GM18868 (cell line): ENCODE data around the gene COL4A1.

ENCODE experiments used
- ATAC-seq: cut with Tn5 transposase; IDR thresholded peaks from one replicate; pipeline ENCODE4 v1.9.1; 2021; ENCODE audit warnings: mild to moderate bottlenecking, moderate library complexity; ENCODE audit not compliant: unreplicated experiment

The COL4A1 gene

DNA sequence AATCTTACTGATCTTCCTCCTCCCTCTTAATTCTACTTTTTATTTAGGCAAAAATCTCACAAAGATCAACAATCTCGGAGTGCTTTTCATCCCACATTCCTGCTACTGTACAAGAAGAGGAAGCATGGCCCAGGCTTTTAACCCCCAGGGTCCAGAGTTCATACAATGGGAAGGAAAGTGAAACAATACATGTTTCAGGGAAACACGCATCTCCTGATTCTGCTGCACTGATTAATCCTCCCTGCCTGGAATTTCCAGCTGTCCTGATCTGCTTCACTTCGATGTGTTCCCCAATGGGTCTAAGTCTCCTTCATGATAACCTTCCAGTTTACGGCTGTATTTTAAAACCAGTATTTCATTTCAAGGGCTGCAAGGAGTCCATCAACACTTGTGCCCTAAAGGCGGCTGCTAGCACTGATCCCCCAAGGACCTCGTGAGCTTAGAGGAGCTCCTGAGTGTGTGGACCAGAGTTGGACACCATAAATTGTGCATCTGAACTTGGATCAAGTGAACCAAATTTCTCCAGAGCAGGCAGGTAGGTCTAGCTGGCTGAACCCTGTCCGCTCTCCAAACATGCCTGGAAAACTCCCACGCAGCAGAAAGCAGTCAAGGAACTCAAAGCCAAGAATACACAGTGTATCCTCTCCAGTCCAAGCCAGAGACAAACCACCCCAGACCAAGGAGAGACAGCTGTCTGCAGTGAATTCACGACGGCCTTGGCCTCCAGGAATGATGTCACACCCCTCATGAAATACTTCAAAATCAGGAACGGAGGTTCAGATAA, 44.3 kb downstream of the COL4A1 start:
- ATAC-seq = no peak

DNA sequence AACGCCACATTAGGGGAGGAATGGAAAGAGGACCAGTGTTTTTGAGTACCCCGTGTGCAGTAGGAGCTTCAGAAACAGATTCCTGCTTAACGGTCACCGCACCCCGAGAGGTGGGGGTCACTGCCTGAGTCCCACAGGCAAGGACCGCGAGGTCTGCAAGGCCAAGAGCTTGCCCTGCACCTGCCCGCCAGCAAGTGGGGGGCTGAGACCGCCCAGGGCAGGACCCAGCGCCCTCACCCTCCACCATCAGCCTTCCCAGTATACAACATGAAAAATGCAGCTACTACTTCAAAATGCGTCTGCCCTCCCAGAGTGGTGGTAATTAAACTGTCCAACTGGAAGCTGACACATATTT, 44.9 kb downstream of the COL4A1 start:
- ATAC-seq = no peak

GRCh38 chr13:110261166-110262081, 45.5 kb downstream of the COL4A1 start:
- ATAC-seq = no peak

DNA sequence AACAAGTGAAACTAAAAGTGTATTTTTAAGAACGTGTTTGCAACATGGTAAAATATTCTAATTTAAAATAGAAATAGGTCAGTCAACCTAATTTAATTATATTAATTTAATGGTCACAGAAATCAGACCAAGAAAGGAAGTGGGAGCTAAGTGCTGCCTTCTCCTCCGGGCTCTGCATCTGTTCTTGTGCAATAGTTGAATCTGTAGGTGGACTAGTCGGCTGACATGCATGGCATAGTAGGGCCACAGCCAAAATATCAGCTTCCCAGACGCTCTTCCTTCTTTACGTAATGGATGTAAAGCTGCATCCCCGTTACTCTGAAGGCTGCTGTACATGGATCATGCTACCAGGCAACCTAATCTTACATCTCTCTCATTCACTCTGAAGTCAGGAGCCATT, 47.3 kb downstream of the COL4A1 start:
- ATAC-seq = no peak

DNA sequence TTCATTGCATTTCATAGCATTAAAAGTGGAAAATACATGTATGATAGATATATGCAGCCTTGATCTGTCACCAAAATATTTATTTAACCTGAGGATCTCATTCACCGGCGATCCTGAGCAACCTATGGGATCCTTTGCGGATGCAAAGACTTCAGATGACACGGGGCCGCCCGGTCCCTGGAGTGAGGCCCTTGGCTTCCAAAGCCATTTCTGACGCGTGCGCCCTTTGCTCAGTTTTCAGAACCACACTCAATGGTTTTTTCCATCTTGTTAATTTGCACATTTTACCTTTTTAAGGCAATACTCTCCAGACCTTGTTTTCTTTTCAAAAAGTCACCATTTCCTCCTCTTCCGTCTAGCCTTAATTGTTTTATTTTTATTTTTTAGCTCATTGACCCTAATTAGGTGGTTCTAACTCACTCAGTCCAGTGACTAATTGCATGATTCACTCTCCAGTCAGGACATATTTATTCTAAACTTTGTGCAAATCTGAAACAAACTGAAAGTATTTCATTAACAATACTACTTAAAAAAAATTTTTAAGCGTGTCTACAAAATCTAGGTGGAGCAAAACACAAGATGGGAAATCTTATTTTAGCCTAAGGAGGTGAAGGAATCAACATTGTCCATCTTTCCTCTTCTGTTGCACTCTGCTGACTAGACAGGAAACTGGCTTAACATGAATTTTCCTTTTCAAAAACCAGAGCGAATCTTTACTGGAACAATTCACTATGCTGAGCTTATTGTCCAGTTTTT, 47.9 kb downstream of the COL4A1 start:
- ATAC-seq = no peak

DNA sequence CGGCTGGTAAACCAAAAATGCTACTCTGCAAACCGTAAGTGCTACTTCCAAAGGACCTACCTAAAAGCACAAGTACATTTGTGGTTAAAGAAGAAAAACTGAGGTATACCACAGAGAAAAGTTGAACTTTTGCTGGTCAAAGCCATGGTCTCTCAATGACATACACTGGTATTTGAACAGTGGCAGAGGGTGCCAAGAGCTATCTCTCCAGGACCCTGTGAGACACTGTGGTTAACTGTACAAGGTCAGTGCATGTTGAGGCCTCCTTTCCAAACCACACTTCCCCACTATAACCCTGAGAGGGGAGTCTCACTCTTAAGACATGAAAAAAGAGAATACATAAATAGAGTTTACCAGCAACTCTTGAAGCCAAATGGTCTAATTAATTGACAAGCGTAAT, 49.5 kb downstream of the COL4A1 start:
- ATAC-seq = no peak

DNA sequence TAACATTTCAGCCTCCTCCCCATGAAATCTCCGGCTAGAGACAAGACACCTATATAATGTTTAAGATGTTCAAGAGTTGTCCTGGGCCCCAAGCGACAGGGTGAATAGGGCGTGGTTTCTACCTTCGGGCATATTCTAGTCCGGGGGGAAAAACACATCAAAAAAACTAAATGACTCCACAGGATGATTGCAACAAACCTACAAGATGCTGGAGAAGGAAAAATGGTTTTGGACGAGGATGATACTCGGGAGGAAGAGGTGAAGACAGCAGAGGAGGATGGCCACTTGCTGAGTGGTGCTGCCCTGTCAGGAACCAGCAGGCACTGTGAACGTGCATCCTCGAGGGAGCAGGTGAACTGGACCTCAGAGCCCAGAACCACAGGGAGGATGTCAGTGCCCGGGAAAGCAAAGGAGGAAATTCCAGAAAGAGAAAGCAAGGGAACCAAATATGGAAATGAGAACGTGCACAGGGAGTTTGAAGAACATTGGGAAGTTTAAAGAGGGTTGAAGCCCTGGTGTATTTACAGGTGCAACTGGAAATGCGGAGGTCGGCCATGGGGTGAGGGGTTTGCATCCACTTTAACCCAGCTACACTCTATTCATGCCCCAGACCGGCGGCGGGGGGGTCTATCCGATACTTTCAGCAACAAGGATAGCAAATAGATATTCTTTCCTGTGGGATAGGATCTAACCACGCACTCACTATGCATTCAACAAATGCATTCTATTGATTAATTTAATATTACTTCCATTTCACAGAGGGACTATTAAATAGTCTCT, 50.6 kb downstream of the COL4A1 start:
- no peak for ATAC-seq

DNA sequence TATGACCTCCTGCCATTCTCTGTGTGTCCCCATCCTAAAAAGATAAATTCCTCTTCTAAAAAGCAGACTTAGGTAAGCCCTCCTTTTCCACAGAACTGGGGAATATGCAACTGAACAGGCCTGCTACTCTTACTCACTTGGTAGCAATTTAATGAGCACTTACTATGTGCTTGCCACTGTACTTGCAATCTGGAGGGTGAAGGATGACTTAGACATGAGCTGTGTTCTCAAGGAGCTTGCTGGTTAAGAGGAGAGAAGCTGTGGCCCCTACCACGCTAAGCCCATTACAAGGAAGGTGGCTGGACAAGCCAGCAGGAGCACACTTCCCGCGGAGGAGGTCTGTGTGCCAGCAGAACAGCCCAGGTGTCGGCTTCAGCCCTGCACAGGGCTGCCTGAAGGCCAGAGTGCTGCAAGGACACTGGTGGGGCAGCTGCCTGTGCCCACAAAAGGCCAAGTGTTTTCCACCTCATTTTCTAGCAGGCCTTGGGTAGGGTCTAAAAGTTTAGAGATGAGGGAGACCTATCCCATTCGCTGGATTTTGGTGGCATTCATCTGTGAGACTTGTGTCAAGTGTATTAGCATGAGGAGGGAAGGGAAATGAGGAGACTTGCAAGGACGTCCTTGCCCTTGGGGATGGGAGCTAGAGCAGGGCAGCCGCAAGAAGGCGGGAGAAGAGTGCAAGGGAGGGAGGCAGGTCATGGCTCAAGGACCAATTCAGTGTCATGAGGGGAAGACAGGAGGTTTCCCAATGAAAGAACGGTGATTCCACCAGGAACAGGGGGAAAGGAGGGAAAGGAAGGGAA, 52.0 kb downstream of the COL4A1 start:
- no peak for ATAC-seq

DNA sequence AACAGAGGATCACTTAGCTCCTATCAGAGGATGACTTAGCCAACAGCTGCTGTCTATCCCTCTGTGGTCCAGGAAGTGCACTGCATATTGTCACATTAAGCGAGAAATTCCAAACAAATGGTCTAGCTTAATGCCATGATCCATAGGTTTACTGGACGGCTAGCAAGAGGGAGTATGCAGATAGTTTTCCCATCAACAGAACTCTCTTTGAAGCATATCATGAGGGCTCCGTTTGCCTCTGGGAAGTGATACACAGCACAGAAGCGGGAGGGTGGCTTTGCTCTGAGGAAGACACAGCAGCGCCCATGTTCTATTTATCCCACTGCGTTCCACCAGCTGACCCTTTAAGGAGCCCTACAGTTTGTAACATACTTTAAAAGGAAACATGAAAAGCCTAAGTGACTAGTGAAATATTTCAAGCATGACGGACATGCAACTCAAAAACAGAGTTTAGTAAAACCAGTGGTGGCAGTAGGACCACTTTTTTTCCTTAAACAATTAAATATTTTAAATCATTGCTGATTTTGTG, 52.7 kb downstream of the COL4A1 start:
- no peak for ATAC-seq

DNA sequence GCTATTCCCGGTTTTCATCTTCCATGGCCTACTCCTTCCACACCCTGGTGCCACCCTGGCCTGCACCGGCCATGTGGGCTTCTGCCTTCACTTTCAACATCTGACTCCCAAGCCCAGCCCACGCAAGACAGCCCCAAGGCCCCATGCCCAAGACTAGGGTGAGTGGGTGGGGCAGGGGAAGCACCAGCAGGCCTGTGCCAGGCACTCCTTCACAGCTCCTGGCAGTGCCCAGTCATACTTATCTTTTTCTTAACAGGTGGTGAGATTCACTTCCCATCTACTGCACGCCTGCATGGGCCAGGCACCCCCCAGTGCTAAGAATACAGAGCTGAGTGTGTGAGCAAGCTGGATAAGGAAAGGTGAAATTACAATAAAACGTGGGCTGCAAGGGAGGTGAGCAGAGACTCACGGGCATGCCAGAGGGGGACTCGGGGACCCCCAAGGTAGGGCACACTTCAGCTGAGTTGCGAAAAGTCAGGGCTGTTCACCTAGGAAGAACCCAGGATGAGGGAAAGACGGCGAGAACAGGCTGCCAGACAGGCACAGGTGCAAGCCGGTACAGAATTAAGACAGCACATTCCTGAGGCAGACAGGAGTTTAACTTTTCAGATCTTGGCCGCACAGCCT, 55.7 kb downstream of the COL4A1 start:
- peak; percentile 78 for ATAC-seq

- ATAC-seq = no peak
Observed at GRCh38 chr13:110250258-110250891, 56.6 kb downstream of the COL4A1 start.

- ATAC-seq = no peak
Observed at GRCh38 chr13:110249326-110249725, 57.6 kb downstream of the COL4A1 start.

DNA sequence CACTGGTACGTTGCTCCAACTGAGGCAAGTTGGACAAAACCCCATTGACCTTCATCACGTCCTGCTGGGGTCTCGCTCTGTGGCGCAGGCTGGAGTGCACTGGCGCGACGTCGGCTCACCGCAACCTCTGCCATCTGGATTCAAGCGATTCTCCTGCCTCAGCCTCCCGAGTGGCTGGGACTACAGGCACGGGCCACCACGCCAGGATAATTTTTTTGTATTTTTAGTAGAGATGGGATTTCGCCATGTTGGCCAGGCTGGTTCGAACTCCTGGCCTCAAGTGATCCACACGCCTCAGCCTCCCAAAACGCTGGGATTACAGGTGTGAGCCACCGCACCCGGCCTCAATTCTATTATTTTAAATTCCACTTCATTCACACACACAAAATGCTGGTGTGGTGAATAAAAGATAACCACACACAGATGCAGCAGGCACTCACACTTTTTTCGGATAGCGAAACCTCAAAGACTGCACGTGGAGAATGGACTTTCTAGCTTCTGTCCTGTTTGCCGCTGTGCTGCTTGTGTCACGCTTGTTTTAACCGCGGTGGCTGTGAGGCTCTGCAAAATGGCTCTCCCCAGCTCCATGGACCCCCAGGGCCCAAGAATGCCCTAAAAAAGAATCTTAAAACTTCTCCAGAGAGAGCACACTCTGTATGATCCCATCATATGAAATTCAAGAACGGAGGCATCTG, 58.4 kb downstream of the COL4A1 start:
- no peak for ATAC-seq

- ATAC-seq = no peak
Observed at GRCh38 chr13:110246530-110246929, 60.4 kb downstream of the COL4A1 start.

DNA sequence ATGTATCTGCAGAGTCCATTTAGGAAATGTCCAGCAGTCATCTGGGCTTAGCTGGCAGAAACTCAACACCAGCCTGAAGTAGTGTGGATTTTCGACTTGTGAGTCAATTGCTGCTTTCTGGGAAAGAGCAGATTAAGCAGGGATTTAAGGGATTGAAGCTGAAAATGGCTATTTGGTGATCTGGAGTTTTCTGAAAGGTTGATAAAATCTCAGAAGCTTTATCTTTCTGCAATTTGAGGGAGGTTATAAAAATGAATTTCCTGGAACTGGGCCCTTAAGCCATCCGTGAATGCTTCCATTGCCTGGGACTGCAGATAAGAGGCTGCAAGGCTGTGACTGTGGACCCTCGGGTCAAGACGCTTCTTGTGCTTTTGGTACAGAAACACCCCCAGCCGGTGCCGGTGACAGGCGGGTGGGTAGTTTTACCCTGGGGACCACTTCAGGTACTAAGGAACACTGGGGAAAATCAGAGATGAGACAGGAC, 61.5 kb downstream of the COL4A1 start:
- no peak for ATAC-seq

GRCh38 chr13:110244976-110245375, 62.0 kb downstream of the COL4A1 start:
- ATAC-seq = no peak

- ATAC-seq = no peak
Observed at GRCh38 chr13:110244071-110244830, 62.7 kb downstream of the COL4A1 start.
